NCI-H510A (cell line): ENCODE data around the gene UMPS.
"Not testable (repeated sequence)": the region's sequence is repeated elsewhere in the genome, so short reads cannot be mapped to it uniquely, and the experiment has no call there.

Experiments used
- DNase-seq: peaks from one replicate; lab custom pipeline; 2025; lab: John Stamatoyannopoulos, UW

Gene UMPS

DNA sequence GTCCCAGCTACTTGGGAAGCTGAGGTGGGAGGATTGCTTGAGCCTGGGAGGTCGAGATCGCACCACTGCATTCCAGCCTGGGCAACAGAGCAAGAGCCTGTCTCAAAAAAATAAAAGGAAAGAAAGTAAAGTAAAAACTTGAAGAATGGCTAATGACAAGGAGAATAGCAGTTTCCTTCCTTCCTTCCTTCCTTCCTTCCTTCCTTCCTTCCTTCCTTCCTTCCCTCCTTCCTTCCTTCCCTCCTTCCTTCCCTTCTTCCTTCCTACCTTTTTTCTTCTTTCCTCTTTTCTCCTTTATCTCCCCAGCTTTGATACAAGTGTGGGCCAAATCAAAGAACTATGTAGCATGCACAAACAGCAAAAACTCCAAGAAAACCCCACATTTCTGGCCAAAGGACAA, 23.0 kb upstream of the UMPS start:
- DNase-seq, result not testable (repeated sequence)

DNA sequence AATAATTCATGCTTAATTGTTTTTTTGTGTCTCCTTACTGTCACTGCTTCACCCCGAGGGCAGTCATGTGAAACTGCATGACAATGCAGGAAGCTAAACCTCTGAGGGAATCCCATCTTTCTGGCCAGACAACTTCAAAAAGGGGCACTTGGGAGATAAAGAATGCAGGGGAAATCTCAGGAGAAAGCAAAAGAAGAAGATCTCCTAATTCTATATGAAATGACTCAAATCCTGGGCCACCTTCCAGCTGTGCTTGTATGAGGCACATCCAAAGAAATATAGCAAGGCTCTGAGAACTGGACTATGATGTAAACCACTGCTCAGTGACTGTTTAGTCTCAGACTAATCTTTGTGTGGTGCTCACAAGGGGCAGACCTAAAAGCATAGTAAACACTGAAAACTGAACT, 22.6 kb upstream of the UMPS start:
- no peak for DNase-seq

DNA sequence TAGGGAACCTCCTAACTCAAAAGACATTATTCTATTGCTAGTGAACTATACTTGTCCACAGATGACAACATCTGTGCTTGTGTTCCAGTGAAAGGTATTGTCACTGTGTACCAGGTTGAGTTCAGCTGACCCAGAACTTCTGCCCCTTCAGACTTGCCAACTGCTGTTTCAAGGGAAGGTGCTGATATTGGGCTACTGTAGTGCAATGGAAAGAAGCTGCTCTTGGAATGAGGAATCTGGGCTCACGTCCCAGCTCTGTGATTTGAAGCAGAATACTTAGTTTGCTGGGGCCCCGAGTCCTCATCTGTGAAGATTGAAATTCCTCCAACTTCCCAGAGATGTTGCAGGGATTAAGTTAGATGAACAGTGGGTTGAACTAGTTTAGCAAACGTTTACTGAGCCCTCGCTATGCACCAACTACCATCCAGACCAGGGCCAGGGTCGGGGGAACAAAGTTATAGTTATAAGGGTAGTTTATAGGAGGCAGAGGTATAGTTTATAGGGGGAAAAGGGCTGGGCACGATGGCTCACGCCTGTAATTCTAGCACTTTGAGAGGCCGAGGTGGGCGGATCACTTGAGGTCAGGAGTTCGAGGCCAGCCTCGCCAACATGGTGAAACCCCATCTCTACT, 15.9 kb upstream of the UMPS start:
- no peak for DNase-seq

DNA sequence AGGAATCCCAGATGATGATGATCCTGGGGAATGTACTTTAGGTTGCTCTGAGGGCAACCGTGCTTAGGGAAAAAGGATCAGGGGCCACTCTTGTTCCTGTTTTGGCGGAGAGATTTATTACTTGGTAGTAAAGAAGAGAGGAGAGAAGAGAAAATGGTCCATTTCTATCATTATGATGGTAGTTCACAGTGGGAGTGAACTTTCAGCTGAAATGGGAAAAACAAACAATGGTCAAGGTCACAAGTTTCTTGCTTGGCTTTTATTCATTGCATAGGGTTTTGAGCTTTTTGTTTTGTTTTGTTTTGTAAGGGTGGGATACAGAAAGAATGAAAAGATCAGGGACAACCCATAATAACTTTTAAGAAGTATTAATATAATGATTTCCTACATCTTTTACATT, 7.7 kb upstream of the UMPS start:
- DNase-seq, result no peak

DNA sequence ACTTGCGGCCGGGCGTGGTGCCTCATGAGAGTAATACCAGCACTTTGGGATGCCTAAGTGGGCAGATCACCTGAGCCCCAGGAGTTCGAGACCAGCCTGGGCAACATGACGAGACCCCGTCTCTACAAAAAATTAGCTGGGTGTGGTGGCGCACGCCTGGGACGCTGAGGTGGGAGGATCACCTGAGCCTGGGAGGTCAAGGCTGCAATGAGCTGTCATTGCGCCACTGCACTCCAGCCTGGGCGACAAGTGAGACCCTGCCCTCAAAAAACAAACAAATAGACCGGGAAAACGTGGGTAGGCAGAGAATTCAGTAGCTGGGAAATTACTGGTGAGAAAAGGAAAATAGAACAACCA, 667 bp downstream of the UMPS start:
- DNase-seq, result no peak

DNA sequence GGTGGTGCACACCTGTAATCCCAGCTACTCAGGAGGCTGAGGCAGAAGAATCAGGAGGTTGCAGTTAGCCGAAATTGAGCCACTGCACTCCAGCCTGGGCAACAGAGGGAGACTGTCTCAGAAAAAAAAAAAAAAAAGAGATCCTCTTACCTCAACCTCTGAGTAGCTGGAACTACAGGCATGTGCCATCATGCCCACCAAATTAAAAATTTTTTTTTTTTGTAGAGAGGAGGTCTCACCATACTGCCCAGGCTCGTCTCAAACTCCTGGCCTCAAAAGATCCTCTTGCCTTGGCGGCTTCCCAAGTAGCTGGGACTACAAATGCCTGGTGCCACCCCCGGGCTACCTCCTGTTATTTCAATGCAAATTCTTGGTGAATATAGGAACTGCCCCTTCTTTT, 1.5 kb downstream of the UMPS start:
- no peak for DNase-seq

DNA sequence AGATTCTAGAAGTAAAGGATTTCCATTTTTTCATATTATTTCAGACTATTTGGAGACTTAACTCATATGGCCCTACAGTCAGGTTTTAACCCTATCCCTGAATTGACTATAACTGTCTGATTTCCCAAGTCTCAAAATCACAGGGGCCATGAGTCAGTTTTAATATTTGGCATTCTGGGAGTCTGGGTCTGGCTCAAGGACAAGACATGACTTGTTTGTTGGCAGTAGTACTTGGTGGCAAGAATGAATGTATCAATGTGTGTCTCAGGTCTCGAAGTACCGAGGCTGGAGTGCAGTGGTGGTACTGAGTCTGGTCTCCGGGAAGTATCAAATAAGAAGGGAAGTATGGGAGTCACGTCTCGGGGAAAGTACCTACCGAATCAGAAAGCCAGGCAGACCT, 10.8 kb downstream of the UMPS start:
- no peak for DNase-seq

DNA sequence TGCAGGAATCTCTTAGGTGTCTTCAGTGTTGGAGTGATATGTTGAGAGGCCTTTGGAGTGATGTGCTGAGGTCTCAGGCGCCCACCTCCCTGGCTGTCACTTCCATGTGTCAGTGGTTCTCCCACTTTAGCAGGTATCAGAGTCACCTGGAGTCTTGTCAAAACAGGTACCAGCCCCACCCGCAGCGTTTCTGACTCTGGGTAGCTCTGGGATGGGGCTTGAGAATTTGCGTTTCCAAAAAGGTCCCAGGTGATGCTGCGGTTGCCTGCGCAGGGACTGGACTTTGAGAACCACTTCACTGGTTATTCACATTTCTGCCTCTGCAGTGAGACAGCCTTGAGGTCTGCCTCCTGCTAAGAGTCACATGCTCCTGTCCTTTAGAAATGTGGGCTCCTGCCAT, 15.5 kb downstream of the UMPS start:
- DNase-seq, result no peak

DNA sequence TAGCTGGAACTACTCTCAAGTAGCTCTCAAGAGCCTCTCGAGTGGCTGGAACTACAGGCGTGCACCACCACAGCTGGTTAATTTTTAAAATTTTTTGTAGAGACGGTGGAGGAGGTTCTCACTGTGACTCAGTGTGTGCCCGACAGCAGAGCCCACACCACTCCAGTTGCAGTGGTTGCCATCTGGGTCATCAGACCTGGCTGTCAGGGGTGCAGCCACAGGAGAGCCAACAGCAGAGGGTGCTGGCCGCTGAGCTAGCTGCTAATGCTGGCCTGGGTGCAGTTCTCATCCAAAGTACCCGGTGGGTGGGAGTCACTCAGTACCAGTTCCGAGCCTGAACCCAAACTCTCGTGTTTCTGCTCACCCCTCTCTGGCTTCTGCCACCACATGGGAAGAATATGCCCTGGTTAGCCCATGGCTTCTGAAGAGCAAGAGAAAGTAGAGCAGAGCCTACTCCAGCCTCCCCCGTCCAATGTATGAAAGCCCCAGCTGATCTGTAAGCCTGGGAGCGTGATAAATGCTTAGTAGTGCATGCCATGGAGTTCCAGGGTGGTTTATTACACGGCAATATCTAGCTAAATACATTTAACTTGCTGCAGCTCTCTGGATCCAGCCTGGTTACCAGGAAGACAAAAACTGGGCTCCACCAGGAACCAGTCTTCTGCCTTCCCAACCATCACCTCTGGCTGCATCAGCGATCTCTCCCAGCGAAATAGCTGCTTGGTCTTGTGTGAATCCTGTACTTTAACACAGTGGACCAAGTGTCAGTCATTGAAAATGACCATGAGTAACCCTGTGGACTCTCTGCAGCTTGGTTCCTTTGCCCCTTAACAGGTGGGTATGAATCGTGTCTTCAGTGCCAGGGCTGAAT, 17.1 kb downstream of the UMPS start:
- no peak for DNase-seq

DNA sequence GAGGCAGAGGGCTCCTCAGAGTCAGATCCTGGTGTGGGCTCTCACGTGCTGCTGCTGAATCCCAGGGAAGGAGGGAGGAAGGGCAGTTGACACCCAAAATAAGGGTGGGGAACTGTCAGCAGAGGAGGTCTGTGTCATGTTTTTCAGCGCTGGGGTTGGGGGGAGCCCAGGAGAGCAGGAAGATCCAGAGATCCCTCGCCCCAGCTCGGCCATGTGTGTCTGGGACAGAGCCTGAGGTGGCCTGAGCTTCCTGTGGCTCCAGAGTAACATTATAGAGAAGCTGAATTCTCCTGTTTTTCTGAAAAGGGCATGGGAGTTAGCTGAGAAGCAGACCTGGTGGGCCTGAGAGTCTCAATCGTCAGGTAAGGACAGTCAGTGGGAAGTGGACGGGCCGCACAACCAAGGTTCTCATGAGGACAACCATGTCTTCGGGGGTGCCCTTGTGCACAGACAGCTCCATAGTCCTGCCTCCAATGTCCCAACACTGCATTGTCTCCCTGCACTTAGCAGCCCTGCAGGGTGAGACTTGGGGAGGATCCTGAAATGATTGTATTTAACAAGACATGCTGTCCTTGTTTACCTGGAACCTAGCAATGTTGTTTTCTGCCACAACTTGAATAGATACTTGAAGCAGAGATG, 18.4 kb downstream of the UMPS start:
- no peak for DNase-seq

DNA sequence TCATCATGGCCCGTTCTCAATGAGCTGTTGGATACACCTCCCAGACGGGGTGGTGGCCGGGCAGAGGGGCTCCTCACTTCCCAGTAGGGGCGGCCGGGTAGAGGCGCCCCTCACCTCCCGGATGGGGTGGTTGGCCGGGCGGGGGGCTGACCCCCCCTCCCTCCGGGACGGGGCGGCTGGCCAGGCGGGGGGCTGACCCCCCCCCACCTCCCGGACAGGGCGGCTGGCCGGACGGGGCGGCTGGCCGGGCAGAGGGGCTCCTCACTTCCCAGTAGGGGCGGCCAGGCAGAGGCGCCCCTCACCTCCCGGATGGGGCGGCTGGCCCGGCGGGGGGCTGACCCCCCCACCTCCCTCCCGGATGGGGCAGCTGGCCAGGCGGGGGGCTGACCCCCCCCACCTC, 19.6 kb downstream of the UMPS start:
- DNase-seq, result not testable (repeated sequence)

DNA sequence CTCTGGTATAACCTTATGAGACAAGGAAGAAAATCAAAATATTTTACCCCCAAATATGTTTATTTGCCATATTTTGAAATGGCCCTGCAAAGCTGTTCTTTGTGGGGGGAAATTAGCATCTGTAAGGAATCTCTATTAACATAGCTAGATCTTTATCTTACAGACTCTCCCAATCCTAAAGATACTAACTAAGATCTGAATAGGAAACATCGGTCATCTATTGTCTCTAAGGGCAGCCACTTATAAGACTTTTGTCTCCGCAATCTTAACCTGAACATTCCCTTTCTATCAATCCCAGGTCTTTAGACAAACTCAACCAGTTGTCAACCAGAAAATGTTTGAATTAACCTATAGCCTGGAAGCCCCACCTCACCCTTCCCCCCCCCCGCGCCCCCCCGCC, 21.2 kb downstream of the UMPS start:
- DNase-seq, result no peak

DNA sequence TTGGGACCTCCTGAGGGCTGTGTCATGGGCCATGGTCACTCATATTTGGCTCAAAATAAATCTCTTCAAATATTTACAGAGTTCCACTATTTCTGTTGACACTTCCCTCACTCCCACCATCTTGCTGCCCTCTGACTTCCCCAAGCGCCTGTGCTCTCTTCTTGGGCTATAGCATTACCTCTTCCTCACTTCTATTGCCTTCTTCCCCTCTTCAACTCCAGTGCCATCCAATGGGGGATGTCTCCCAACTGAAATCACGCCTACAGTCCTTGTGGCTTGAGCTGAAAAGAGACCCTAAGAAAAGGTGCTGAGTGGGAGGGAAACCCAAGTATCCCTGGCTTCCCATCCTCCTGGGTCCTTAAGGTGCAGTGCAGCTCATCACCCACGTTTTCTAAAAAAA, 21.8 kb downstream of the UMPS start:
- DNase-seq, result no peak

DNA sequence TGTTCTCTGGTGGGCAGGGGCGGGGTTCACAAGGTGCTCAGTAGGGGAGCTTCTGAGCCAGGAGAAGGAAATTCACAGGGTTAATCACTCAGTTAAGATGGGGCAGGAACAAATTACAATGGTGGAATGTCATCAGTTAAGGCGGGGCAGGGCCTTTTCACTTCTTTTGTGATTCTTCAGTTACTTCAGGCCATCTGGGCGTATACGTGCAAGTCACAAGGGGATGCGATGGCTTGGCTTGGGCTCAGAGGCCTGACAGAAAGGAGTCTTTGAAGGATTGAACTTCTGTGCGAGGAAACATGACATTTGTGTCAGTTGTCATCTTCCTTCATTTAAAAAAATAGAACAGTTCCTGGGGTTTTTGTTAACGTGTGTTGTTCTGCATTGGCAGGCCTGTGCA, 27.7 kb downstream of the UMPS start:
- not testable (repeated sequence) for DNase-seq

DNA sequence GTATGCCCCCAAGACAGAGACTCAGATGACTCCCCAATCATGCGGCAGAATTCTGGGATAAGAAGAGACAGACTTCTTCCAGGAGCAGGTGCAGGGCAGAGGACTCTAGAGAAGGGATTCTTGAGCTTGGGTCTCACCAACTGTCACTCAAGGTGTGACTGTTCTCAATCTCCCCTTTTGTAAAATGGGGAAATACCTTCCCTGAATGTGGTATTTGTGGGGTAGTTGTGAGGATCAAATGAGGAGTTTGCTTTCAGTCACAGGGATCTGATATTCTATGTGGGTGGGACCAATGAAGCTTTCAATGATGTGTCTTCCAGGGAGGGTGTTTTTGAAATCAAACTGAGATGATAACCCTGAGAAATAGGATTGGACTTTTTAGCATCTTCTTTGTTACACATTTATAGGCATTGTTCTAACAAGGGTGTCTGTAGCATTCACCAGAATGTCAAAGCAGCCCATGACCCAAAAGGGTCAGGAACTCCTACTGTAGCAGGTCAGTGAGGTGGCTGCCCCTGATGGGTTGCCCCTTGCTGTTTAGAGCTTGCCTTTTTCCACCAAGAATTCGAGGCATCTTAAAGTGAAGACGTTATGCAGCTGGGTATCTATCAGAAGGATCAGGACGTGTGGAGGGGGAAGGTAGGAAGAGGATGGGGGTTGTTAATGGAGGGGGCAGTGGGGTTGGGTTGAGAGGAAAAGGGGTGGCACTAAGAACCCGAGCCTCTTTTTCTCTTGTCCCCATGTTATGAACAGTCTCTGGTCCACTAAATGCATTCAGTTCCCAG, 28.8 kb downstream of the UMPS start:
- DNase-seq, result no peak

DNA sequence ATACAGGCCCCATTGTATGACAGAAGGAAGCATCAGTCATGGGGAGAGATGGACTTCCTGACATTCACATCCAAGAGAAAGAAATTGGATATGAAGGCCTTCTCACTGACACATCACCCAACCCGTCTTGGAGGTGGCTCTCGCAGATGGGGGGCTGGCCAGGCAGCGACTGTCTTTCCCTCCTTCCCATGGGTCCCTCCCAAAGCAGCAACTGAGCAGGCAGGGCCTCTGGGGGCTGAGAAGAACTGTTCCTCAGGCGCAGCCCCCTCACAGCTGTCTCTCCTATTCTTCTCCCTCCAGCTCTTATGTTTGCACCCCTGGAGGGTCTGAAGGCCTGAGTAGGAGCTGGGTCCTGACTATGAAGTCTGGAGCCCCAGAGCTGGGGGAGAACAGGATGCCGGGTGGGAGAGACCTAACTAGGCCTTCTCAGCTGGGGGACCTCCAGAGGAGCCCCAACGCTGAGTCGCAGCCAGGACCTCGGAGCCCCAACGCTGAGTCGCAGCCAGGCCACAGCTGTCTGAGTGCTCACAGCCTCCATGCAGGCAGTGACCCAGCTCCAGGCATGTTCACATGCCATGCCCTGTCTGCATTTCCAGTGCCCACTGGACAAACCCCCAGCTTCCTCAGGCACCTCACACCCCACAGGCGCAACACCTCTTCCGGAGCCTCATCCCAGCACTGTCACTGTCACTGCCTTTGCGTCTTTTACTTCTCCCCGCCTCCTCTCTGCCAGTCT, 29.6 kb downstream of the UMPS start:
- no peak for DNase-seq

DNA sequence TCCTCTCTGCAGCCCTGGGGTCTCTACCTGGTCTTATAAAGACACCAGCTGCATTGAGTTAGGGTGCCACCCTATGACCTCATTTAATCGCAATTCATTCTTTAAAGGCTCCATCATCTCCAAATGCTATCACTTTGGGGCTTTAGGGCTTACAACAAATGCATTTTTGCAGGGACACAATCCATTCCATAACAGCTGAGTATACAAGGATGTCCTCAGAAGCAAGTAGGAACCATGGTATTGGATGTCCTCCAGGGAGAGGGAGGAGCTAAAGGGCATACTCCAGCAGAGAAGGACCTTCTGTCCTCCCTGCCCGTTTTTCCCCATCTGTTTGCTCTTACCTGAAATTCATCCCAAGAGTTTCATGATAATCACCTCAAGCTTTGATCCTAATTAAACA, 30.3 kb downstream of the UMPS start:
- DNase-seq, result no peak

DNA sequence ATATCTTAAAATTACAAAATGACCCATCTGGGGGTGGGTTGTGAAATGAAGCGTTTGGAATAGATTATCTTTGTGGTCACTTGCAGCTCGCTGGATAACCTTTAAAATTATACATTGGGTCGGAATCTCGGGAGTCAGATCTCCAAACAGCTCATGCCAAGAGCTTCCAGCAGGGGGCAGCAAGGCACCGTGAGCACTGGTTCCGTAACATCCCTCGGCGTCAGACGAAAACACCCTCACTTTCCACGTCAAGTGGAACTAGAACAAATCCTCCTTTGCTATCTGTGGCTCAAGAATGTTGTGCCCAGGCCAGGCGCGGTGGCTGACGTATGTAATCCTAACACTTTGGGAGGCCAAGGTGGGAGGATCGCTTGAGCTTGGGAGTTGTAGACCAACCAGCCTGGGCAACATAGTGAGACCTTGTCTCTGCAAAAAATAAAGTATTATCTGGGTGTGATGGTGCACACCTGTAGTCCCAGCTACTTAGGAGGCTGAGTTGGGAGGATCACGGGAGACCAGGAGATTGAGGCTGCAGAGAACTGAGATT, 31.1 kb downstream of the UMPS start:
- DNase-seq, result peak; percentile 19

DNA sequence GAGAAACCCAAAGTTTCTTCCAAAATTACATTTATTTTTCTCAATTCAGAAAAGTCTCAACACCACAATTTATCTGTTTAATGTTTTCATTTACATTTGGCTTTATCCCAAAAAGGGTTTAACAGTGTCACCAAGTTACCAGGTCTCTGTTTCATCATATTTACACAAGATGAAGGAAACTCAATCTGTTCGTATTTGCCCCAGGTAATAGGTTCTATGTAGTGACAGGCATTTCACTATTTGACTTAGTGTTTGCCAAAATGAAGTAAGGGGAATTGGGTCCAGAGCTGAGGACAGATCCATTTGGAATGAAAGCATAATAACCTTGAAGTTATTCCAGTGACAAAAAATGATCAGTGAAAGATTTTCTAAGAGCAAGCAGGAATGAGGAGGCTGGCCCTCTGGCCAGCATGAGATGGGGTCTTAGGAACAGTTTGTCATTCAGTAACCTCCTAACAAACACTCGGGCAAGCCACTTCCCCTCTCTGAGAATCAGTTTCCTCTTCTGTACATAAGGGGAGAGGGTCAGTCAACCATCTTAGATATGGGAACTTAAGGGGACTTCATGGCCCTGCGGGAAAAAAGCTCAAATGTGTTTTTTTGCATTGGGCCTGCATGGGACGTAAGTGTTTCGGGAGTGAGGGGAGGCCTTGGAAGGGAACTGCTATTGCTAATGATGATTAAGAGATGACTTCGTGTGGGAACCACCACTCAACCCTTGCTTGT, 31.8 kb downstream of the UMPS start:
- DNase-seq, result no peak

DNA sequence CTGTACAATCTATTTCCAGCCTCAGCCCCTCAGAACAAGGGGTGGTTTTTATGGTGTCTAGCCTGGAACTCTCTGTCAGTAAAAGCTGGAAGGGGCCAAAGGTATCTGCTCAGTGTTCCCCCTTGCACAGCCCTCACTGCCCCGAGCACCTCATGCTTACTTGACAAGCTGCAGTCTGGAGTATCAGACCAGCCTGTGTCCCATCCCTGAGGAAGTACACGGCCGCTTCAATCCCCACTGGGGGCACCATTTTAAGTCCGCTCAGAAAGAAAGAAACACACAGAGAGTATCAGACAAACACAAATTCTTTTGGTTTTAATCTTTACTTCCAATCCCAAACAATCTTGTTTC, 32.4 kb downstream of the UMPS start:
- no peak for DNase-seq

DNA sequence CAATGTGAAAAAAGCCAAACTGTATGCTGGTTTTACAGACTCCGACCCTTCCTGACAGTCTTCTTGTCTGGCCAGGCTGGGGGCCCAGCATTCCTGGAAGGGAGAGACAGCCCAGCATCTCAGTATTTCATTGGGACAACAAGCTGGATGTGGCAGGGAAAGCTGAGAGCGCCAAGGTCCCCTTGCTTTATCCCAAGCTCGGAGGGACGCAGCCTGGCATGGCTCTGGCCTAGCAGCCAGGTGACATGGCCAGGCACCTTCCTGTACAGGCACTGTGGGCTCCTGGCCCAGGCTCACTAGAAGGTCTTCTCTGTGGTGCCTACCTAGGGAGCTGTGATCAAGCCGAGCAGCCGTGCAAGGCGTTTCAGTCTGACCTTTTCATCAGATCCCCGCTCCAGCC, 33.0 kb downstream of the UMPS start:
- no peak for DNase-seq
